ENCODE data around the gene VBP1. TPM values are rescaled to one million over a fixed set of nuclear protein-coding genes. Genes with fewer than 3 reads are reported as not detected.
A peak's percentile ranks its signal among the peaks of the same experiment; 100 is the strongest.
"Not testable (repeated sequence)": the region's sequence is repeated elsewhere in the genome, so short reads cannot be mapped to it uniquely, and the experiment has no call there.

The VBP1 gene
- total and polyA plus RNA-seq, 8 donors, result 8.0 to 22.7 (median 13.8) TPM

DNA sequence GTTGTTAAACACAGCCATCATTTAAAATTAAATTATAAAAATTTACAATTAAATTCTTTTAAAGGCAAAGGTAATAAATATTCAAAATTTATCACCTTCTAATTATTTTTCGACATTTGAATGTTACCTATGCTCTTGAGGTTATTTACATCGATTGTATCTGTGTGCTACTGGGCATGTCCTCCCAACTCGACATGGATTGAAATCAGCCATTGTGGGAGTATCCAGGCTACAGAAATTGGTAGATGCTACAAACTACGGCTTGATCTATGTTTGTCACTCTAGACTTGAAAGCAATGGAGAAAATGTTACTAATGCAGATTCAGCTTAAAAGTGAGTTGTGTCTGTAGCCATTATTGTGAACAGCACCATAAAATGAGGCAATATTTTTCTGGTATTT lies 2.5 kb upstream of the VBP1 start:
- FAIRE-seq (no peak), ATAC-seq (no peak), DNase-seq (no peak)
- no peak for TF ChIP-seq CTCF (IDR thresholded peaks at IDR 0.05)
- no peaks in the 10 kb centered on the region for H3K4me1 ChIP-seq
- no peaks in the 10 kb centered on the region for H3K9me3 ChIP-seq
- 63 to 79% methylated on average over 4 of the region's 4 CpGs for WGBS, 2 donors
- no peaks in the 10 kb centered on the region for H3K27me3 ChIP-seq
- H3K27ac ChIP-seq, result no peak overlapping the region
- no peaks in the 10 kb centered on the region for H3K36me3 ChIP-seq
- intact Hi-C loops (cut with DNase I), result no loop called here
- H3K4me3 ChIP-seq, result no peak overlapping the region

DNA sequence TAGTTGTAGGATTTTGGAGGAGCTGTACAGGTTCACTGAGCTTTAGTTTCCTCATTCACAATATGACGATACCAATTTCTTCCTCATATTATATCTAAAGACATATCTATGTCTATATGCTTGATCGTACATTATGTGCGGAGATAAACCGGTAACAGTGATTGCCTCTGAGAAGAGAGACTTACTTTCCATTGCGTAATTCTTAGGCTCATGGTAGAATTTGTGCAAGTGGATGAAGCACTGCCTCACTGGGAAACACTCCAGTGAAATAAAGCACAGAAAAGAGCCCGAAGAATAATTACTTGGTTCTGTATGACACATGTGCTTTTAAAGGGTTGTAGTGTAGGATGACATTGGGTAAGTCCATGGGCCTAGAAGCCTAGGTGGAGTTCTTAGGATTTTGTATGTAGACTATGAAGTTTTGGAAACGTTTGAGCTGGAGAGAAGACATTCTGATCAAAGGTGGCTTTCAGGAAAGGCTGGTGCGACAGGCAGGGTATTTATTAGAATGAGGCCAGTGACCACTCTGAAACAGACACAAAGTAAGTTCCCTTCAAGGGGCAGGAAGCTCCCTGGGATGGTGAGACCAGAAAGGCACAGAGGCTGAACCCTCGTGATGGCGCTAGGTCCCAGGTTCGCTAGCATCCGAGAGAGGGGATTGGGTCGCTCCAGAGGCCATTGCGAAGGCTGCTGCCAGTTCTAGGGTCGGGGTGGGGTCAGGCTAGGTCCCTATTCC lies 649 bp upstream of the VBP1 start:
- H3K4me3 ChIP-seq, result peak overlapping the region in 3 of 4 donors; percentile 46 to 58 (median 57)
- 33 to 44% methylated on average over 15 of the region's 15 CpGs for WGBS, 2 donors
- intact Hi-C loops (cut with DNase I), result no loop called here
- H3K9me3 ChIP-seq, result no peaks in the 10 kb centered on the region
- H3K27me3 ChIP-seq, result no peaks in the 10 kb centered on the region
- H3K36me3 ChIP-seq, result no peaks in the 10 kb centered on the region
- no peaks in the 10 kb centered on the region for H3K4me1 ChIP-seq
- no peak for FAIRE-seq
- no peak for DNase-seq
- peak overlapping the region; percentile 39 to 80 (median 77) for H3K27ac ChIP-seq
- TF ChIP-seq CTCF (IDR thresholded peaks at IDR 0.05), result no peak
- peak; percentile 29 to 49 (median 41) for ATAC-seq

DNA sequence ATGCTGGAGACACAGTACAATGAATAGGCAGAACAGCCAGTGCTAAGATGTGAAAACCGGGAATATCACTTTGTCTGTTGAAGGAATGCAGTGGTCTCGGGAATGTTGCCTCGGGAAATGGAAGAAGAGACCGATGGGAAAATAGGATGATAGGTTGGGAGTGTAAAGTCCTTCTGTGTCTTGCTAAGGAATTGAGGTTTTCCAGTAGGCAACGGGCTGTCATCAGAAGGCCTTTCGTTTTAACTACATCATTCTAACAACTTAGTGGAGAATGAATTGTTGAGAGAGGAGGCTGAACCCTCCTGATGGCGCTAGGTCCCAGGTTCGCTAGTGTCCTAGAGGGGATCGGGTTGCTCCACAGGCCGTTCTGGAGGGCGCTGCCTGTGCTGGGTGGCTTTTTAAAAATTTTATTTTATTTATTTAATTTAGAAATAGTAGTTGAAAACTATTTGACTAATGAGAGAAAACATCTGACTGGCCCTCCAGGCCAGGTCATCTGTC lies 730 bp downstream of the VBP1 start:
- TF ChIP-seq CTCF (IDR thresholded peaks at IDR 0.05), result peak in 1 of 4 donors; percentile 3
- Histone ChIP-seq H3K4me3 (peak overlapping the region; percentile 26 to 61 (median 58)), H3K27ac (peak overlapping the region in 3 of 4 donors; percentile 68 to 79 (median 75)), H3K27me3 (no peaks in the 10 kb centered on the region), H3K9me3 (no peaks in the 10 kb centered on the region), H3K4me1 (no peaks in the 10 kb centered on the region), H3K36me3 (no peaks in the 10 kb centered on the region)
- FAIRE-seq (no peak), ATAC-seq (no peak), DNase-seq (no peak)
- intact Hi-C loops (cut with DNase I), result no loop called here
- 3 to 26% methylated on average over 11 of the region's 11 CpGs for WGBS, 2 donors

DNA sequence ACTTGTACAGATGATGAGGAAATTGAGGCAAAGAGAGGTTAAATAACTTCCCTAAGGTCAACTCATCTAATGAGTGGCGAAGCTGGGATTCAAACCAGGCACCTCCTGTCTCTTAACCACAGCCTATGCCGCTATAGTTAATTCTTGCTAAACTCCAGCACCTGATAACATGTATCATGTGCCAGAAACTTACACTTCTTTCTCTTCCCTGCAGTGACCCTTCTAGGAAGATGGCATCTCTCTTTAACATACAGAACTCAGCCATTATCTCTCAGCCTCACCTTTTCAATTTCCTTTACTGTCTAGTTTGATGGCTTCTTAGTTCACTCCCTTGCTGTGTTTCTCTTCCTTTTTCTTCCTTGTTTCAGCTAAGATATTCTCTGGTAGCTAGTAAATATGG lies 2.5 kb downstream of the VBP1 start:
- Histone ChIP-seq H3K36me3 (no peaks in the 10 kb centered on the region), H3K4me3 (no peak overlapping the region), H3K4me1 (no peaks in the 10 kb centered on the region), H3K9me3 (no peaks in the 10 kb centered on the region), H3K27ac (no peak overlapping the region), H3K27me3 (no peaks in the 10 kb centered on the region)
- TF ChIP-seq CTCF (IDR thresholded peaks at IDR 0.05), result no peak
- WGBS, 2 donors, result 63 to 76% methylated on average over 2 of the region's 2 CpGs
- intact Hi-C loops (cut with DNase I), result no loop called here
- FAIRE-seq, result no peak
- no peak for ATAC-seq
- no peak for DNase-seq

GRCh38 chrX:155221351-155221750 lies 5.1 kb downstream of the VBP1 start:
- intact Hi-C loops (cut with DNase I), result no loop called here
- Histone ChIP-seq H3K9me3 (no peaks in the 10 kb centered on the region), H3K4me3 (no peak overlapping the region), H3K27me3 (no peaks in the 10 kb centered on the region), H3K4me1 (no peaks in the 10 kb centered on the region), H3K36me3 (no peaks in the 10 kb centered on the region), H3K27ac (no peak overlapping the region)
- ATAC-seq (no peak), DNase-seq (no peak), FAIRE-seq (no peak)
- TF ChIP-seq CTCF (IDR thresholded peaks at IDR 0.05), result no peak
- 84 to 99% methylated on average over 4 of the region's 4 CpGs for WGBS, 2 donors

GRCh38 chrX:155223746-155224145 lies 7.5 kb downstream of the VBP1 start:
- DNase-seq, result peak in 1 of 6 donors; percentile 57
- not testable (repeated sequence) for FAIRE-seq, H3K4me1 ChIP-seq

More at GRCh38 chrX:155223746-155224145, 7.5 kb downstream of the VBP1 start:
- H3K27me3 ChIP-seq; H3K36me3 ChIP-seq; H3K9me3 ChIP-seq; ATAC-seq; H3K4me3 ChIP-seq; intact Hi-C loops (cut with DNase I); H3K27ac ChIP-seq: not testable (repeated sequence)
- 89 to 98% methylated on average over 30 of the region's 30 CpGs for WGBS, 2 donors
